A673 (cell line): Measurements from ENCODE around the gene OSBPL3. TPM values are rescaled to one million over a fixed set of nuclear protein-coding genes. Genes with fewer than 3 reads are reported as not detected.

Experiments used
- BruUV-seq: library from RNA; stranded (reverse); fragments of 400-500 nt; replicated peaks from 2 replicates; lab custom pipeline; 2021; lab: Mats Ljungman, UMichigan
- CTCF ChIA-PET: fragments of 300-600 bp; sonication (Branson Sonifier 250); formaldehyde crosslinking; loops from one replicate; lab custom pipeline; 2022; ENCODE audit warnings: antibody characterized with exemption; lab: Charles Lee
- POLR2A ChIA-PET: fragments of 300-600 bp; sonication (Branson Sonifier 250); formaldehyde crosslinking; loops from one replicate; lab custom pipeline; 2022; ENCODE audit warnings: antibody characterized with exemption; ENCODE audit not compliant: low non-redundant PET; lab: Charles Lee
- DNase-seq: peaks from one replicate; pipeline ENCODE4 v3.0.0-alpha.2; 2015; ENCODE audit warnings: low spot score
- H3K27ac ChIP-seq: fragments of 200-600 bp; sonication (generic); 2 replicates; pipeline ENCODE4 v1.5.1; 2016; ENCODE audit warnings: mixed run types, low read depth, mild to moderate bottlenecking, mixed read lengths, antibody characterized with exemption, low read length; ENCODE audit not compliant: poor library complexity, severe bottlenecking
- H3K27me3 ChIP-seq: fragments of 200-600 bp; sonication (generic); replicated peaks from 2 replicates; pipeline ENCODE4 v1.6.1; 2017; ENCODE audit warnings: mixed run types, low read depth, mild to moderate bottlenecking, mixed read lengths, antibody characterized with exemption, low read length; ENCODE audit not compliant: insufficient read depth, poor library complexity
- H3K36me3 ChIP-seq: fragments of 200-600 bp; sonication (generic); 2 replicates; pipeline ENCODE4 v1.6.1; 2016; ENCODE audit warnings: mixed run types, mild to moderate bottlenecking, mixed read lengths, antibody characterized with exemption, low read length; ENCODE audit not compliant: insufficient read depth, poor library complexity, severe bottlenecking
- H3K4me1 ChIP-seq: fragments of 200-600 bp; sonication (generic); 2 replicates; pipeline ENCODE4 v1.6.1; 2017; ENCODE audit warnings: mixed run types, mild to moderate bottlenecking, mixed read lengths, antibody characterized with exemption, low read length; ENCODE audit not compliant: insufficient read depth, poor library complexity, severe bottlenecking
- H3K4me3 ChIP-seq: fragments of 200-600 bp; sonication (generic); 2 replicates; pipeline ENCODE4 v1.5.1; 2016; ENCODE audit warnings: low read depth, mixed run types, mild to moderate bottlenecking, mixed read lengths, low read length; ENCODE audit not compliant: poor library complexity, severe bottlenecking
- H3K9me3 ChIP-seq: fragments of 200-600 bp; sonication (generic); 2 replicates; pipeline ENCODE4 v1.6.1; 2016; ENCODE audit warnings: mixed run types, low read depth, mild to moderate bottlenecking, mixed read lengths, antibody characterized with exemption, low read length; ENCODE audit not compliant: poor library complexity, severe bottlenecking
- EZH2 ChIP-seq: fragments of 200-600 bp; sonication (generic); IDR thresholded peaks from 2 replicates; pipeline ENCODE4 v1.6.1; 2017; ENCODE audit warnings: borderline replicate concordance, low read depth, mild to moderate bottlenecking, mixed read lengths, antibody characterized with exemption, low read length; ENCODE audit not compliant: poor library complexity, severe bottlenecking
- intact Hi-C: fragments of 100-400 bp; cut with micrococcal nuclease; formaldehyde crosslinking; loops from one replicate; pipeline ENCODE4 v1.10.0; 2022; ENCODE audit not compliant: unreplicated experiment
- total RNA-seq: library from RNA; stranded (reverse); gene quantifications from 2 replicates; pipeline ENCODE4 v1.2.3, GENCODE V29; 2021
- TF ChIP-seq, protein P1 (sequence below): fragments of 300-800, 200-600 bp; sonication (generic); conservative IDR thresholded peaks from 2 replicates; pipeline ENCODE4 v1.5.1; 2017; ENCODE audit warnings: low read depth, mild to moderate bottlenecking, antibody characterized with exemption, low read length, moderate library complexity, mixed read lengths

Gene OSBPL3
- total RNA-seq, 1 experiment from 2014 or later, result 21.4 TPM

DNA sequence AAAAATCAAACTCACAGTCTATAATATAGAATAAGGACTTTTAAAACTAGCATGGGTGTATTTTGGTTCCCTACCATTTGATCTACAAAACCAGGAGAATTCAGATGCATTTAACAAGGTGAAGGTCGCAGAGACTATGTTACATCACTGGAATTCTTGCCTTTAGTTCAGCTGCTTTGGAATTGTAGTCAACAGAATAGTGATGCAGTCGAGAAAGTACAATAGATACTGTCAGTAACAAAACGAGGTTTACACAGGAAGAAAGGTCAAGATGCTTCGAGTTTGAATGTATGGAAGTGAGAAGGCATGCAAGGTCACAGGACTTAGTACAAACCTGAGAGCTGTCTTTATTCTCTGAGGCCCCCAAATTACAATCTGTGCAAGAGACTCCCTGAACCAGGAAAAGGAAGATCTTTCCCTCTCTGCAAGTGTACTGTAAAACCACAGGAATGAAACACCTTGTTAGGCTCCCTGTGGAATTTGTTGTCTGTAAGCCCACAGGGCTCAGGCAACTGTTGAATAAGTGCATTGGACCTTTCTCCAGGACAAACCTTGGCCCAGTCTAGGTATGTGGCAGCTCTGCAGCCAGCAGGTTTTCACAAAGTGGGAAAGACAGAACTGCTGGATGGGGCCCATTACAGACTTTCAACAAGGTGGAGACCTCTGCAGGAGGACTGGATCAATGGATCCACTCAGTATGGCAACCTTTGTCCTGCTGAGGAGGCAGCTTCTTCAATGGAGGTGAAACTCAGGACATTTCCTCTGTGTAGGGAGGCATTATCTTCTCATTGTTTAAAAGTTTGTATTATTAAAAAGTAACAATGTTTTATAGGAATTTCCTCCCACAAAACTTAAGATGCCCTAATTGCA lies 121.6 kb downstream of the OSBPL3 start:
- intact Hi-C loops, result no loop called here
- H3K36me3 ChIP-seq, result no peaks in the 10 kb centered on the region
- no peak for TF ChIP-seq EZH2
- TF ChIP-seq, protein P1, sequence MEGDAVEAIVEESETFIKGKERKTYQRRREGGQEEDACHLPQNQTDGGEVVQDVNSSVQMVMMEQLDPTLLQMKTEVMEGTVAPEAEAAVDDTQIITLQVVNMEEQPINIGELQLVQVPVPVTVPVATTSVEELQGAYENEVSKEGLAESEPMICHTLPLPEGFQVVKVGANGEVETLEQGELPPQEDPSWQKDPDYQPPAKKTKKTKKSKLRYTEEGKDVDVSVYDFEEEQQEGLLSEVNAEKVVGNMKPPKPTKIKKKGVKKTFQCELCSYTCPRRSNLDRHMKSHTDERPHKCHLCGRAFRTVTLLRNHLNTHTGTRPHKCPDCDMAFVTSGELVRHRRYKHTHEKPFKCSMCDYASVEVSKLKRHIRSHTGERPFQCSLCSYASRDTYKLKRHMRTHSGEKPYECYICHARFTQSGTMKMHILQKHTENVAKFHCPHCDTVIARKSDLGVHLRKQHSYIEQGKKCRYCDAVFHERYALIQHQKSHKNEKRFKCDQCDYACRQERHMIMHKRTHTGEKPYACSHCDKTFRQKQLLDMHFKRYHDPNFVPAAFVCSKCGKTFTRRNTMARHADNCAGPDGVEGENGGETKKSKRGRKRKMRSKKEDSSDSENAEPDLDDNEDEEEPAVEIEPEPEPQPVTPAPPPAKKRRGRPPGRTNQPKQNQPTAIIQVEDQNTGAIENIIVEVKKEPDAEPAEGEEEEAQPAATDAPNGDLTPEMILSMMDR, result no peak
- no TSS peak for BruUV-seq
- CTCF ChIA-PET, result no interaction called here
- DNase-seq, result no peak
- no peak overlapping the region for H3K27ac ChIP-seq
- H3K4me1 ChIP-seq, result no peaks in the 10 kb centered on the region
- no peaks in the 10 kb centered on the region for H3K9me3 ChIP-seq
- H3K4me3 ChIP-seq, result no peak overlapping the region
- POLR2A ChIA-PET, result no interaction called here
- H3K27me3 ChIP-seq, result no peaks in the 10 kb centered on the region

DNA sequence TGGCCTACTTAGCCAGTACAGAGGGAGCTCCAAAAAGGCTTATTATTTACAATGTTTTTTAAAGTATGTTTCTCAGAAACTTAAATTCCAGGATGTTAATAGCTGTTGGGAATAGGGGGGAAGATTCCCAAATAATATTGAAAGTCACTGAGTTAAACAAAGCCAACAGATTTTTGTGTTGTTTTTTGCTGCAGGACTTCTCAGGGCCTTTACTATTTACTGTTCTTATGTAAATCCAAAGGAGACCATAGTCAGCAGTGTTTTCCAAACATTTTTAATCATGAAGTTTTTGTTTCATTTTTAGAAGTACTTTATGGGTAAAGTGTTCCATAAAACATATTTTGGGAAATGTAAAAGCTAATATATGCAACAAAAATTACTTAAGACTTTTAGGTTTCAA lies 122.4 kb downstream of the OSBPL3 start:
- Histone ChIP-seq H3K36me3 (no peaks in the 10 kb centered on the region), H3K4me1 (no peaks in the 10 kb centered on the region), H3K27me3 (no peaks in the 10 kb centered on the region), H3K27ac (no peak overlapping the region), H3K4me3 (no peak overlapping the region), H3K9me3 (no peaks in the 10 kb centered on the region)
- DNase-seq, result no peak
- ChIA-PET POLR2A (no interaction called here), CTCF (no interaction called here)
- TF ChIP-seq, protein P1, result no peak
- TF ChIP-seq EZH2, result no peak
- intact Hi-C loops, result no loop called here
- no TSS peak for BruUV-seq

DNA sequence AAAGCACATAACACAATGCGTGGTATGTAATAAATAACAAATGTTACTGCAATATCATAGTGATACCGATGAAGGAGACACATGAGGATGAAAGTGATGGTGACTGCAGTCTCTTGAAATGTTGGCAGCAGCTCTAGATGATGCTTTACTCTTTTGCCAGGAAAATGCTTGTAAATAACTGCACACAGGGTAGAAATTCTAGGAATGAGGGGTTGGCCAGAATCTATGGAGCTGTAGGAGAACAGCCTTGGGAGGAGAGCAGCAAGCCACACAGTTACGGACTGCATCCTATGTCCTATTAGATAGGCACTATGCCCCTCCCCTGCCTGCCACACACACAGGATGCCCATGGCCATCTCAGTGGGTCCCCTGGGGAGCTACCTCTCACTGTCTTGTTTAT lies 125.1 kb downstream of the OSBPL3 start:
- intact Hi-C loops, result no loop called here
- Histone ChIP-seq H3K4me3 (no peak overlapping the region), H3K36me3 (no peaks in the 10 kb centered on the region), H3K4me1 (no peaks in the 10 kb centered on the region), H3K9me3 (no peaks in the 10 kb centered on the region), H3K27ac (no peak overlapping the region), H3K27me3 (no peaks in the 10 kb centered on the region)
- no TSS peak for BruUV-seq
- CTCF ChIA-PET, result no interaction called here
- POLR2A ChIA-PET, result no interaction called here
- no peak for DNase-seq
- no peak for TF ChIP-seq EZH2
- TF ChIP-seq, protein P1, result no peak
